NCI-H510A treated with DMSO at 0.1 percent for 48 hours (cell line): ENCODE data around the gene LSMEM2.
"Not testable (repeated sequence)": the region's sequence is repeated elsewhere in the genome, so short reads cannot be mapped to it uniquely, and the experiment has no call there.

ENCODE experiments used
- DNase-seq: peaks from one replicate; lab custom pipeline; 2025; lab: John Stamatoyannopoulos, UW

The LSMEM2 gene

GRCh38 chr3:50278880-50279224, at the start of gene LSMEM2:
Gene LSMEM2 (plus strand): TSS chr3:50279087. CDS start chr3:50279114, 27 bp downstream.
- DNase-seq = no peak

- DNase-seq = no peak
Measured at GRCh38 chr3:50229490-50229889, 49.4 kb upstream of the LSMEM2 start.

- DNase-seq = no peak
Measured at GRCh38 chr3:50230104-50230793, 48.6 kb upstream of the LSMEM2 start.

GRCh38 chr3:50230794-50231125, 48.1 kb upstream of the LSMEM2 start:
- DNase-seq = no peak

GRCh38 chr3:50231581-50231980, 47.3 kb upstream of the LSMEM2 start:
- DNase-seq = no peak

- no peak for DNase-seq
Measured at GRCh38 chr3:50232303-50232702, 46.6 kb upstream of the LSMEM2 start.

GRCh38 chr3:50233176-50233575, 45.7 kb upstream of the LSMEM2 start:
- no peak for DNase-seq

GRCh38 chr3:50235716-50236483, 43.0 kb upstream of the LSMEM2 start, which contains the start of gene GNAI2:
Gene GNAI2 (plus strand): TSS chr3:50236204. CDS start chr3:50236336, 132 bp downstream.
- DNase-seq = peak; percentile 95

GRCh38 chr3:50236484-50237132, 42.3 kb upstream of the LSMEM2 start:
- no peak for DNase-seq

GRCh38 chr3:50237133-50237651, 41.7 kb upstream of the LSMEM2 start:
- peak; percentile 38 for DNase-seq

- peak; percentile 72 for DNase-seq
Measured at GRCh38 chr3:50237754-50238548, 40.9 kb upstream of the LSMEM2 start.

GRCh38 chr3:50238549-50239026, 40.3 kb upstream of the LSMEM2 start:
- DNase-seq = no peak

GRCh38 chr3:50239649-50240048, 39.2 kb upstream of the LSMEM2 start:
- no peak for DNase-seq

GRCh38 chr3:50241163-50241562, 37.7 kb upstream of the LSMEM2 start:
- DNase-seq = no peak

GRCh38 chr3:50241713-50242380, 37.0 kb upstream of the LSMEM2 start:
- no peak for DNase-seq

GRCh38 chr3:50242381-50242770, 36.5 kb upstream of the LSMEM2 start:
- no peak for DNase-seq

- no peak for DNase-seq
Measured at GRCh38 chr3:50242851-50243542, 35.9 kb upstream of the LSMEM2 start.

- no peak for DNase-seq
Measured at GRCh38 chr3:50243543-50243895, 35.4 kb upstream of the LSMEM2 start.

- not testable (repeated sequence) for DNase-seq
Measured at GRCh38 chr3:50244813-50245212, 34.1 kb upstream of the LSMEM2 start.

GRCh38 chr3:50245251-50245745, 33.6 kb upstream of the LSMEM2 start:
- no peak for DNase-seq
